Regular cardiac myocyte (primary cell): Measurements from ENCODE around the gene CATSPERD. TPM values are rescaled to one million over a fixed set of nuclear protein-coding genes. Genes with fewer than 3 reads are reported as not detected.

Experiments
- total RNA-seq: library from RNA; depleted of rRNA; stranded (reverse); fragments of >200 nt; gene quantifications from 2 replicates; pipeline ENCODE4 v1.2.3, GENCODE V29; 2014

The CATSPERD gene, protein sequence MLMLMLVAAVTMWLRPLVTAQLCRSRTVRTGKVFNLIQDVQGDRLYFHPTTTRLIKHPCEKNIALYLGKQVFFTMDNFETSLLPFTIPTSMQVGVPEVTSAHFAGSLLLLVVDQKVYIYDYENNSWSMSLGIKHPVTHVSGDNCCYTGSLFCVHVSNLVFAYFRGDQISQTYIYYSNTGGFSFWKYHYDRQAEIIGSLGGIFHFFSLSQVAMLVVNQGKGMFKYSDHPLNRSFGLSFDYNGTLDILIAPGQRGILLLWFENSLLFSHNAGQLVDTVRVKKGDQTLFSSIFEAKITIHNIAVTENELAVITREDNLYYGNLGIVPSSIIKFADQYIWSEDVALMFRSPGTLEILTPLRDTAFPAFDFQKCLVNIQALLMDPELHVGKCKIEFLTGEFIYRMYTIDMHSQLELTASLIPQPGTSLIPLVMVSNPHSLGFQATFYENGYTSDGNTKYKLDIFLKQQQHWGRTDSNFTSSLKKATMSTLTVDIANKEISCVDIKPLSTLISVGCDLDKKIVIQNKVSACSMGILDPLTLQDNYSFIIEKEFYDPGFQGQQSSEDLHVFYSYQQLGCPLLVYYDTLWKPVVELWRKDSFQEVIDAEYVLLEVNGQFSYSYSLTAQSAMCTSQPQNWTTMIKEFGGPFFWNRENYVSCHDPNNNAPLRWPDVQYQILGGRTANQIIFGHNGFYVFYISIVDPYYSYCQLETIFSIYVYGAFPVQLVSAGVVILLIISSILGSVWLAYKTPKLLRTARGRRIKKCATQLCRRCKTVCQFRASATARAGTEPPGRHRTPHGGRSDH
- not detected in 2 replicates for total RNA-seq

DNA sequence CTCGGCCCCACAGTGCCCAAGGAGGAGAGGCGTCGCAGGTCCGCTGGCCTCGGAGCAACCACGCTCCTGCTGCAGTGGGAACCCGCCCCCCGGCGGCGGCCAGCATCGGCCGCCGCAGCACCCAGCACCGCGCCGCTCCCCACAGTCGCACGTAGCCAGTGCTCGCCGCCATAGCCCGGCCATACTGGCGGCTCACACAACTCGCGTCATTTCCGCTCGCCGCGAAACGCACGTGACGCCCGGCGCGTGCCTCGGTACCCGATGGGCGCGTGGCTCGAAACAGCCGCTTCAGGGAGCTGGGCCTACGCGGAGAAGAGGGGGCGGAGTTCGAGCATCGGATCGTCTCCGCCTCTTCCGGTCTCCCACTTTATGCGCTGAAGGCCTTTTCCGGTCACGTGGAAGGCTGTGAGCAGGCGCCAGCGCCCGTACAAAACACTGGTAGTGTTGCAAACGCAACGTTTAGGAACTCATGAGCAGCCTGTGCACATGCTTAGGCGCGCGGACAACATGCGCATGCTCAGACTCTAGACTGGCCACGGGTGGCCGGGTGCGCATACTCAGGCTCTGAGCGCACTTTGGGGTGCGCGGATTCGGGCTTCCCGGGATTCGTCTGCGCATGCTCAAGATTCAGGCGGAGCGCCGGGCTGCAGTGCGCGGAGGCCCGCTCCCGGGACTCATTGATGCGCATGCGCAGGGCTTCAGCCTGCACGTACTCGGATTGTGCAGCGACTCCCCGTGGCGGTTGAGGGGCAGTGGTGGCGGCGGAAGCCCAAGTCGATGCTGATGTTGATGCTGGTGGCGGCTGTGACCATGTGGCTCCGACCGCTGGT, at the start of gene CATSPERD, which contains the start of gene LONP1:
TSS of gene CATSPERD (plus strand) at position 677 of the 830 bp plus-strand sequence. CDS start at position 778, 101 bp downstream.
TSS of gene LONP1 (minus strand) at position 186 of the 830 bp plus-strand sequence. CDS start at position 172, 14 bp downstream.

DNA sequence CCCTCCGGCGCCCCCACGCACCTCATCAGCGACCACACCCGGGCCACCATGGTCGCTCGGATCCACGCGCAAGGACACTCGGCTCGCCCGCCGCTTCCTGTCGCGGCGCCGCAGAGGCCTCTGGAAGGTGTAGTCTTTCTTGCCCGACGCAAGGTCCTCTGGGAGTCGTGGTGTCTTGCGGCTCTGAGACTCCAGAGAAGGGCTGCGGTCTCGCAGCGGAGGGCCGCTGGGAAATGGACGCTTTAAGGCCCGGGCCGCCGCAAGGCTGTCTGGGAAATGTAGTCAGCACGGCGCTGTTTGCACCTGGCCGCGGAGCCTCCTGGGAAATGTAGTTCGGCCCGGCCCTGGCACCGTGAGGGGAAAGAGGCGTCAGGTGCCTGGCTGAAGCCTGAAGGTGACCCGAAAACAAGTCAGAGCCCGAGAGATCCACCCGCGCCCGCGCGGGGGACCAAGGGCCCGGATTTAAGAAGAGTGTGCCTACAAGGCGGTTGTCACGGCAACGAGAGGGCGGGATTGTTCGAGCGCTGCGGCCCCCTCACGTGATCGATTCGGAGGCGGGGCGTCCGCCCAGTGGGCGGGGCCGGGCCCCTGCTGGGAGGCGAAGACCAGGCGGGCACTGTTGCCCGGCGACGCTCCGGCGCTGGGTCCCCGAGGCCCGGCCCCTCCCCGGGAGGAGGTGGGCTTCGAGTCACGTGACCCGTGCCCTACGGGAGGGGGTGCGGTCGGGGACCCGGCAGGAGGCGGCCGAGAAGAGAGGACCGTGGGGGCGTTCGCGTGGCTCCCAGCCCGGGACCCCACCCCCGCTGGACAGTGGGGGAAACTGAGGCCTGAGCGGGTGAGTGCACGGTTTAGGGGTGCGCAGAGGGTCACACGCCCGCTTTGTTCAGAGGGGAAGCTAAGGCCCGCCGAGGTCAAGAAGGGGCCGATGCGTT, 39.7 kb upstream of the CATSPERD start, which contains the start of the genes HSD11B1L and MICOS13:
TSS of gene HSD11B1L (plus strand) at position 591 of the 932 bp plus-strand sequence. CDS start 3,806 bp downstream, outside the sequence.
TSS of gene MICOS13 (minus strand) at position 80 of the 932 bp plus-strand sequence. CDS start at position 50, 30 bp downstream.

DNA sequence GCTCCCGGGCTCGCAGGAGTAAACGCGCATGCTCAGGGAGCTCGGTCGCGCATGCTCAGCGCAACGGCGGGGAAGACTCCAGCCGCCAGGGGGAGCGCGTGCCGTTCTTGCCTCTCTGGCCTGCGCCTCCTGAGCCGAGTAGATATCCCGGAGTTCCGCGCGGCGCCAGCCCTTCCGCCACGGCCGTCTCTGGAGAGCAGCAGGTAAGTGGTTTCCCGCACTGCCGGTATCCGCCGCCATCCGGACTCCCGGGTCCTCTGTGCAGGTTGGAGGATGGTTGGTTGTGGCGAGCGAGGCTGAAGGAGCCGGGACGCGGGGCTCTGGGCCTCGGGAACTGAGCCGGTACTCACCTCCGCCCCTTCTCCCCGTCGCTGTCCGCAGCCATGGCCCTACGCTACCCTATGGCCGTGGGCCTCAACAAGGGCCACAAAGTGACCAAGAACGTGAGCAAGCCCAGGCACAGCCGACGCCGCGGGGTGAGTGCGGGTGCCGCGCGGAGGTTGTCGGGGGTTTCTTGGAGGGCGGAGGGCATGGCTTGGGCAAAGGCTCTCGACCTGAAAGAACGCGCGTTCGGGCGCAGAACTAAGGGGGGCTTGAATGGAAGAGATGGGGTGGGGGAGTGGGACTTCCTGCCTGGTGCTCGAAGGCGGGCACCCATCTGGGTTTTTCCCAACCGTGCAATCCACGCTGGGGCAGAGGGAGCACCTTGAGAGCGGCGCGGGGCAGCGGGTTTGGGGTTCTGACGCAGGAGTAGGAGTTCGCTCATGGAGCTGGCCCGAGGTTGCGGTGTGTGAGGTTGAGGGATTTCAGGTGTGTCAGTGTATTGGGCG, 30.1 kb upstream of the CATSPERD start, which contains the start of gene RPL36:
TSS of gene RPL36 (plus strand) at position 171 of the 830 bp plus-strand sequence. CDS start at position 384, 213 bp downstream.

DNA sequence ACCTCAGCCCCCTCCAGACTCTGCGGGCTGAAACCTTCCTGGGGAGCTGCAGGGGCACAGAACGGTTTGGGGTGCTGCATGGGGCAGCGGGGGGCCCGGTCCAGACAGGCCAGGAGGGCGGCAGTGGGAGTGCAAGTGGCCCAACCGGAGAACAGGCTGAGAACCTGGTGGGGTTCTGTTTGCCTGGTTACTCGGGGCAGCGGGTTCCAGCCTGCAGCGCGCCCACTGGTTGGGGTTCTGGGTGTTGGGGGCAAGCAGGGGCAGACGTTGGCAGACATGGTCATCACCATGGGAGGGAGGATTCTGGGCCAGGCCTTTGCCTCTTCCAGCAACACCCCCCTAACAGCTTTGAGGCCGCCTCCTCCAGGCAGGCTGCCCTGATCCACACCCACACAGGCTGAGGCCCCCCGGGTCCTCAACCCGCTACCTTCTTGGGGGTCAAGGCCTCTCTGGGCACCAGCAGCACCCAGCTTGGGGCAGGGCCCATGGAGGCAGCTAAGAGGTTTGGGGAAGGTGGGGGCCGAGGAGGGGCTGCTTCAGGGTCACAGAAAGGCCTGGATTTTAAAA, 64.2 kb downstream of the CATSPERD start, which contains the start of gene PRR22:
TSS of gene PRR22 (minus strand) at position 166 of the 567 bp plus-strand sequence. CDS start at position 80, 86 bp downstream.

DNA sequence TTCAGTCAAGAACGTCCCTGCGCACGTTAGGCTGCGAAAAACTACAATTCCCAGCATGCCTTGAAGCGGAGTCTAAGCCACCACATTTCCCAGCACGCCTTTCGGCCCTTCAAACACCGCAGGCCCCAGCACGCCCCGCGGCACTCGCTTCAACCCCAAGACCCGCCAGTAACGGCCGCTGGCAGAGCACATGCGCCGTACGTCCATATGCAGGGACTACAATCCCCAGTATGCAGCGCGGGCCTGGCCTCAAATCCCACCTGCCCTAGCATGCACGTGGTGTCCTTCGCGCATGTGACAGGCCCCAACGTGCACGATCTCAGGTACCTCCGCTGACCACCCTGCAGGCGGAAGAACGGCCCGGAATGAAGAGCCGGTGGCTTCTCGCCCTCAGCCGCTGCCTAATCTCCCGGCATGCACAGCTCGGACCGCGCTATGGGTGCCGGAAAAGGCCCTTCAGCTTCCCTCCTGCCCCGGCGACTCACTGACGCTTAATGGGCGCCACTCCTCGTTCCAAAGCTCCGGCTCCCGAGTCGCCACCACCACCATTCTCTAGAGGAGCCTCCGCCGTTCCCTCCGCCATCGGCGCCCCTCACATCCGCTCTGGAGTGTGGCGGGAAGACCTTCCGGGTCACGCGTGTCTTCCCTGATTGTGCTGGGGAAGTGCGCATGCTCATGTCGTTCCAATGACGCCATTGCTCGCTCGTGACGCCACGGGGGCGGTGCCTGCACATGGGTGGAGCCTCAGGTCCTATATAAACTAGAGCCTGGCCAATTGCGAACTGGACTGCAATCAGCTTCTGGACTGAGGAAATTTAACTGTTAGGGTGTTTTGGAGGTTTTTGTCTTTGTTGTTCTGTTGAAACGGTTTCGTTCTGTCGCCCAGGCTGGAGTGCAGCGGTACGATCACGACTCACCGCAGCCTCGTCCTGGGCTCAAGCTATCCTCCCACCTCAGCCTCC, 70.4 kb downstream of the CATSPERD start, which contains the start of gene DUS3L:
TSS of gene DUS3L (minus strand) at position 605 of the 962 bp plus-strand sequence. CDS start at position 583, 22 bp downstream.

DNA sequence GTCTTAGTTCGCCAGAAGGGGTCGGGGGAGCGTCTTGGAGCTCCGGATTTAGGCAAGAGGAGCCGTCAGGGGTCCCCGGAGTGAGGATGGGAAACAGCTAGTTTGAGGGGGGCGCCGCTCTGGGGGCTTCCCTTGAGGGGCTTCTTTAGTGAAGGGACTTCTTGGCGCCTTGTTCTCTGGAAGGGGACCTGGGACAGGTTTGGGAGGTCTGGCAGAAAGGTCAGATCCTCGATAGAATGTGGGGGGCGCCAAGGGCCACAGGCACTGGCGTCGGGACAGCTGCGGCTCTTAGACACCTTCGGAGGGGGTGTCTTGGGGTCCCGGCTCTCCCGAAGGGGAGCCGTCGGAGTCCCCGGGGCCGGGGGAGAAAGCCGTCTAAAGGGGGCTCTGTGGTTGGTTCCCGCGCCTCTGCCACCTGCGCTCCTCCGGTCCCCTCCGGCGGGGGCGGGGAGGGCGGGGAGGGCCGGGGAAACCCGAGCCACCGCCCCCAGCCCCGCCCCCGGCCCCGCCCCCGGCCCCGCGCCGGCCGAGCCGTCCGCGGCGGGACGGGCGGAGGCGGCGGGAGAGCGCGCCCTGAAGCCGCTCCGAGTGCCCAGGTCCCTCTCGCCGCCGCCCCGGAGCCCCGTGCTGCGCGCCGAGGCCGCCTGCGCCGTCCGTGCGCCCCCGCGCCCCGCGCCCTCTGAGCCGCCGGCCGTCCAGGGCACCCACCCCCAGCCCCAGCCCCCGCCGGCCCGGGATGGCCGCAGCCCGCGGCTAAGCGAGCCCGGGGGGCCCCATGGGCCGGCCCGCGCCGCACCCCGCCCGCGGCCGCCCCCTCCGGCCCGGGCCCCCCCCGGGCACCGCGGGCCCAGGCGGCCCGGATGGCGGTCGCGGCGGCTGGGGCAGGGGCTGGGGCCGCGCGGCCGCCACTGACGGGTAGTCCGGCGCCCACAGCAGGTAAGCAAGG, 84.4 kb downstream of the CATSPERD start, which contains the start of gene NRTN:
TSS of gene NRTN (plus strand) at position 552 of the 946 bp plus-strand sequence. CDS start 19,099 bp downstream, outside the sequence.

Other genes with a start within 250 kb of the CATSPERD start
- 0.28 TPM in 1 of 2 replicates, not detected in the other for gene TINCR, start 152.7 kb upstream of the CATSPERD start, total RNA-seq
- 37.8 and 41.4 TPM in 2 replicates for gene SAFB2, start 97.9 kb upstream of the CATSPERD start, total RNA-seq
- 36.9 and 71.9 TPM in 2 replicates for gene SAFB, start 97.6 kb upstream of the CATSPERD start, total RNA-seq
- 25.1 and 32.2 TPM in 2 replicates for gene MICOS13, start 40.1 kb upstream of the CATSPERD start, total RNA-seq
- gene HSD11B1L, start 39.6 kb upstream of the CATSPERD start, total RNA-seq: 5.4 and 20.0 TPM in 2 replicates
- 522 and 545 TPM in 2 replicates for gene RPL36, start 30.3 kb upstream of the CATSPERD start, total RNA-seq
- gene LONP1, start 491 bp upstream of the CATSPERD start, total RNA-seq: 135 and 146 TPM in 2 replicates
- gene PRR22, start 64.1 kb downstream of the CATSPERD start, total RNA-seq: under 0.01 and 0.19 TPM in 2 replicates
- gene DUS3L, start 70.5 kb downstream of the CATSPERD start, total RNA-seq: 21.4 and 44.1 TPM in 2 replicates
- gene NRTN, start 84.4 kb downstream of the CATSPERD start, total RNA-seq: 0.28 TPM in 1 of 2 replicates, not detected in the other
- gene FUT6, start 119.1 kb downstream of the CATSPERD start, total RNA-seq: not detected in 2 replicates
- under 0.01 TPM in 1 of 2 replicates, not detected in the other for gene FUT3, start 130.8 kb downstream of the CATSPERD start, total RNA-seq
- gene FUT5, start 149.9 kb downstream of the CATSPERD start, total RNA-seq: not detected in 2 replicates
- 348 and 403 TPM in 2 replicates for gene NDUFA11, start 183.2 kb downstream of the CATSPERD start, total RNA-seq
- 2.5 and 5.4 TPM in 2 replicates for gene VMAC, start 184.2 kb downstream of the CATSPERD start, total RNA-seq
- gene CAPS, start 193.6 kb downstream of the CATSPERD start, total RNA-seq: 2.1 and 3.7 TPM in 2 replicates